HG02973 (cell line): ENCODE data around the gene FNTB.
A peak's percentile ranks its signal among the peaks of the same experiment; 100 is the strongest.
"Not testable (repeated sequence)": the region's sequence is repeated elsewhere in the genome, so short reads cannot be mapped to it uniquely, and the experiment has no call there.

Experiments used
- ATAC-seq: cut with Tn5 transposase; IDR thresholded peaks from one replicate; pipeline ENCODE4 v1.9.1; 2021; ENCODE audit warnings: moderate library complexity; ENCODE audit not compliant: unreplicated experiment

The FNTB gene

GRCh38 chr14:65011538-65011937, 24.8 kb downstream of the FNTB start:
- ATAC-seq, result no peak

GRCh38 chr14:65012353-65012752, 25.7 kb downstream of the FNTB start:
- ATAC-seq, result no peak

- ATAC-seq, result no peak
Measured at GRCh38 chr14:65015391-65015790, 28.7 kb downstream of the FNTB start.

GRCh38 chr14:65016471-65016870, 29.8 kb downstream of the FNTB start:
- ATAC-seq, result no peak

GRCh38 chr14:65019944-65020566, 33.4 kb downstream of the FNTB start:
- ATAC-seq, result no peak

- no peak for ATAC-seq
Measured at GRCh38 chr14:65024957-65025356, 38.3 kb downstream of the FNTB start.

GRCh38 chr14:65025818-65026217, 39.1 kb downstream of the FNTB start:
- no peak for ATAC-seq

- ATAC-seq, result no peak
Measured at GRCh38 chr14:65026526-65026925, 39.8 kb downstream of the FNTB start.

- no peak for ATAC-seq
Measured at GRCh38 chr14:65027127-65027799, 40.6 kb downstream of the FNTB start.

GRCh38 chr14:65028937-65029336, 42.2 kb downstream of the FNTB start:
- no peak for ATAC-seq

GRCh38 chr14:65031321-65031720, 44.6 kb downstream of the FNTB start:
- not testable (repeated sequence) for ATAC-seq

- ATAC-seq, result no peak
Measured at GRCh38 chr14:65032319-65032718, 45.6 kb downstream of the FNTB start.

GRCh38 chr14:65033181-65033580, 46.5 kb downstream of the FNTB start:
- no peak for ATAC-seq

GRCh38 chr14:65034021-65034420, 47.3 kb downstream of the FNTB start:
- no peak for ATAC-seq

GRCh38 chr14:65035049-65035448, 48.4 kb downstream of the FNTB start:
- no peak for ATAC-seq

GRCh38 chr14:65038966-65039365, 52.3 kb downstream of the FNTB start:
- ATAC-seq, result no peak

GRCh38 chr14:65040666-65041433, 54.2 kb downstream of the FNTB start:
- ATAC-seq, result no peak

- ATAC-seq, result no peak
Measured at GRCh38 chr14:65041434-65041915, 54.8 kb downstream of the FNTB start.

- no peak for ATAC-seq
Measured at GRCh38 chr14:65042296-65042695, 55.6 kb downstream of the FNTB start.

GRCh38 chr14:65042731-65043372, 56.2 kb downstream of the FNTB start:
- peak; percentile 87 for ATAC-seq

- ATAC-seq, result no peak
Measured at GRCh38 chr14:65043893-65044595, 57.3 kb downstream of the FNTB start.
